HG03097 (cell line): ENCODE data around the gene HRH2.

Experiments
- ATAC-seq: cut with Tn5 transposase; IDR thresholded peaks from one replicate; pipeline ENCODE4 v1.9.1; 2021; ENCODE audit not compliant: unreplicated experiment, low FRiP score

Gene HRH2

GRCh38 chr5:175672976-175673648 is 15.2 kb downstream of the HRH2 start:
- no peak for ATAC-seq

GRCh38 chr5:175674731-175675346 is 17.0 kb downstream of the HRH2 start:
- ATAC-seq, result no peak

GRCh38 chr5:175675873-175676272 is 18.0 kb downstream of the HRH2 start:
- ATAC-seq, result no peak

- ATAC-seq, result no peak
Observed at GRCh38 chr5:175677571-175677970, 19.7 kb downstream of the HRH2 start.

GRCh38 chr5:175678074-175678473 is 20.2 kb downstream of the HRH2 start:
- ATAC-seq, result no peak

GRCh38 chr5:175679411-175679810 is 21.5 kb downstream of the HRH2 start:
- ATAC-seq, result no peak

GRCh38 chr5:175680020-175680419 is 22.1 kb downstream of the HRH2 start:
- ATAC-seq, result no peak

GRCh38 chr5:175680463-175680862 is 22.6 kb downstream of the HRH2 start:
- ATAC-seq, result no peak

- ATAC-seq, result no peak
Observed at GRCh38 chr5:175681045-175681967, 23.4 kb downstream of the HRH2 start.

GRCh38 chr5:175681968-175682340 is 24.1 kb downstream of the HRH2 start:
- ATAC-seq, result no peak

GRCh38 chr5:175682664-175683063 is 24.8 kb downstream of the HRH2 start:
- no peak for ATAC-seq

- no peak for ATAC-seq
Observed at GRCh38 chr5:175683231-175683630, 25.4 kb downstream of the HRH2 start.

- ATAC-seq, result no peak
Observed at GRCh38 chr5:175683921-175684320, 26.1 kb downstream of the HRH2 start.

- ATAC-seq, result no peak
Observed at GRCh38 chr5:175684931-175685330, 27.1 kb downstream of the HRH2 start.

GRCh38 chr5:175685701-175686350 is 28.0 kb downstream of the HRH2 start:
- no peak for ATAC-seq

- no peak for ATAC-seq
Observed at GRCh38 chr5:175686396-175686795, 28.5 kb downstream of the HRH2 start.

GRCh38 chr5:175686826-175687225 is 29.0 kb downstream of the HRH2 start:
- ATAC-seq, result no peak

- no peak for ATAC-seq
Observed at GRCh38 chr5:175687231-175687701, 29.4 kb downstream of the HRH2 start.

GRCh38 chr5:175688352-175689146 is 30.7 kb downstream of the HRH2 start:
- ATAC-seq, result no peak
